BE2C (cell line): ENCODE data around the gene MIF4GD.

Experiments used
- DNase-seq: peaks from one replicate; pipeline ENCODE4 v3.0.0-alpha.2; 2020
- H3K27me3 ChIP-seq: fragments of 250-450 bp; sonication (Bioruptor Pico); 2 replicates; pipeline ENCODE4 v1.5.1; 2020; ENCODE audit warnings: mild to moderate bottlenecking
- H3K36me3 ChIP-seq: fragments of 250-450 bp; sonication (Bioruptor Pico); 2 replicates; pipeline ENCODE4 v1.5.1; 2020; ENCODE audit warnings: mild to moderate bottlenecking
- H3K4me1 ChIP-seq: fragments of 250-450 bp; sonication (Bioruptor Pico); 2 replicates; pipeline ENCODE4 v1.5.1; 2020
- H3K4me3 ChIP-seq: 2 replicates; pipeline ENCODE4 v1.5.1; 2011; ENCODE audit warnings: low read depth, low read length
- H3K9me3 ChIP-seq: fragments of 250-450 bp; sonication (Bioruptor Pico); 2 replicates; pipeline ENCODE4 v1.5.1; 2020
- TF ChIP-seq, protein P1 (sequence below): IDR thresholded peaks from 2 replicates; pipeline ENCODE4 v1.5.1; 2012; ENCODE audit warnings: mild to moderate bottlenecking, low read depth, low read length

MIF4GD gene

DNA sequence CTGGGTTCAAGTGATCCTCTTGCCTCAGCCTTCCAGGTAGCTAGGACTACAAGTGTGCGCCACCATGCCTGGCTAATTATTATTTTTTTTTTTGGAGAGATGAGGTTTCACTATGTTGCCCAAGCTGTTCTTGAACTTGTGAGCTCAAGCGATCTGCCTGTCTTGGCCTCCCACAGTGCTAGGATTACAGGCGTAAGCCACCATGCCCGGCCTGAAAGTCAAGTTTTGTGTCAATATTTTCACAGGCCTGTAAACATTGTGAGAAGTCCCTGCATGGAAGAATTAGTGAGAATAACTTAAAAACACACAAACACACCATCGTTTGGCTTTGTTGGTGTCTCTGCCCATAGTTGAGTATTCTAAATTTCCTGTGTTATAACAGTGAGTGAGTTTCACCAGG is 43.3 kb downstream of the MIF4GD start:
- TF ChIP-seq, protein P1, sequence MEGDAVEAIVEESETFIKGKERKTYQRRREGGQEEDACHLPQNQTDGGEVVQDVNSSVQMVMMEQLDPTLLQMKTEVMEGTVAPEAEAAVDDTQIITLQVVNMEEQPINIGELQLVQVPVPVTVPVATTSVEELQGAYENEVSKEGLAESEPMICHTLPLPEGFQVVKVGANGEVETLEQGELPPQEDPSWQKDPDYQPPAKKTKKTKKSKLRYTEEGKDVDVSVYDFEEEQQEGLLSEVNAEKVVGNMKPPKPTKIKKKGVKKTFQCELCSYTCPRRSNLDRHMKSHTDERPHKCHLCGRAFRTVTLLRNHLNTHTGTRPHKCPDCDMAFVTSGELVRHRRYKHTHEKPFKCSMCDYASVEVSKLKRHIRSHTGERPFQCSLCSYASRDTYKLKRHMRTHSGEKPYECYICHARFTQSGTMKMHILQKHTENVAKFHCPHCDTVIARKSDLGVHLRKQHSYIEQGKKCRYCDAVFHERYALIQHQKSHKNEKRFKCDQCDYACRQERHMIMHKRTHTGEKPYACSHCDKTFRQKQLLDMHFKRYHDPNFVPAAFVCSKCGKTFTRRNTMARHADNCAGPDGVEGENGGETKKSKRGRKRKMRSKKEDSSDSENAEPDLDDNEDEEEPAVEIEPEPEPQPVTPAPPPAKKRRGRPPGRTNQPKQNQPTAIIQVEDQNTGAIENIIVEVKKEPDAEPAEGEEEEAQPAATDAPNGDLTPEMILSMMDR, result no peak
- Histone ChIP-seq H3K36me3 (peaks cover 86% of the 10 kb centered on the region), H3K9me3 (no peaks in the 10 kb centered on the region), H3K4me1 (no peaks in the 10 kb centered on the region), H3K27me3 (no peaks in the 10 kb centered on the region), H3K4me3 (no peak overlapping the region)
- DNase-seq, result no peak

DNA sequence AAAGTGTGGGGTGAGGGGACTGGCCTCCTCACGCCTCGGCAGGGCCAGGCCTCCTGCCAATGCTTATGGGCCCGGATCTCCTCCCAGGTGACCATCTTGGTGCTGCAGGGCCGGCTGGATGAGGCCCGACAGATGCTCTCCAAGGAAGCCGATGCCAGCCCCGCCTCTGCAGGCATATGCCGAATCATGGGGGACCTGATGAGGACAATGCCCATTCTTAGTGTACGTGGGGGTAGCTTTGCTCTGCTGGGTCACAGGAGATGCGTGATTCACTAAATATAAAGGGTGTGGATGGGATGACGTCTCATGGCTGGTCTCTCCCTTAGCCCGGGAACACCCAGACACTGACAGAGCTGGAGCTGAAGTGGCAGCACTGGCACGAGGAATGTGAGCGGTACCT is 46.0 kb downstream of the MIF4GD start:
- no peaks in the 10 kb centered on the region for H3K27me3 ChIP-seq
- H3K4me3 ChIP-seq, result no peak overlapping the region
- TF ChIP-seq, protein P1, result no peak
- H3K4me1 ChIP-seq, result no peaks in the 10 kb centered on the region
- H3K36me3 ChIP-seq, result peaks cover 78% of the 10 kb centered on the region
- no peak for DNase-seq
- no peaks in the 10 kb centered on the region for H3K9me3 ChIP-seq

DNA sequence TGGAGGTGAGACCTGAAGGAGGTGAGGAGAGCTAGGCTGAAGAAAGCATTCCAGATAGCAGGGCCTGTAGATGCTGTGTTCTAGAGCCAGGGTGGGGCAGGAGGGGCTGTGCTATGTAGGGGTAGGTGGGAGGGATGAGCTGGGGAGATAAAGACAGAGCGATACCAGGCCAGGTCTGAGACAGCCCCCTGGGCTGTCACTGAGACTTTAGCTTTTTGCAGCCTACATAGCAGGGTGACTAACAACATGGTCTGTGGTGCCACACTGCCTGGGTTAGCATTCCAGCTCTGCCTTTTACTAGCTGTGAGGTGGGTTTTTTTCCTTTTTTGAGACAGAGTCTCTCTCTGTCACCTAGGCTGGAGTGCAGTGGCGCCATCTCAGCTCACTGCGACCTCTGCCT is 51.2 kb downstream of the MIF4GD start:
- Histone ChIP-seq H3K4me3 (no peak overlapping the region), H3K4me1 (no peaks in the 10 kb centered on the region), H3K9me3 (no peaks in the 10 kb centered on the region), H3K27me3 (no peaks in the 10 kb centered on the region), H3K36me3 (peaks cover 74% of the 10 kb centered on the region)
- TF ChIP-seq, protein P1, result no peak
- no peak for DNase-seq

DNA sequence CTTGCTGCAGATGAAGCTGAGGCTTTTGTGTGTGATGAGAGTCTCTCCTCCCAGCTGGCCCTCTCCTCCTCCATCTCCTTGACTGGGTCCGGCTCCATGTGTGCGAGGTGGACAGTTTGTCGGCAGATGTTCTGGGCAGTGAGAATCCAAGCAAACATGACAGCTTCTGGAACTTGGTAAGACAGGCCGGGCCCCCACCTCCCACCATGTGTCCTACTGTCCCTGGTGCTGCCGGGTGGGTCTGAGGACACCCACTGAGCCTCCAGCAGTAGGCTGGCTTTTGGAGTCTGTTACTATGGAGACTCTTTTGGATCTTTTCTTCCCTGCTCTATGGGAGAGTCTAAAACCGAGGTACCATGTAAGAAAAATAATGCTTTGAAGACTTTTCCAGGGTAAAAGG is 52.9 kb downstream of the MIF4GD start:
- Histone ChIP-seq H3K4me1 (no peaks in the 10 kb centered on the region; the same call in 1 of the 2 replicates), H3K9me3 (no peaks in the 10 kb centered on the region), H3K27me3 (no peaks in the 10 kb centered on the region), H3K4me3 (no peak overlapping the region), H3K36me3 (peaks cover 75% of the 10 kb centered on the region)
- TF ChIP-seq, protein P1, result no peak
- DNase-seq, result no peak
